Neural cell (in vitro differentiated cells): ENCODE data around the gene LSM10.

Source experiments
- EZH2 ChIP-seq: fragments of 200-600, 300-800 bp; shearing (Covaris generic), sonication (generic); IDR thresholded peaks from 2 replicates; pipeline ENCODE4 v1.6.1; 2014; ENCODE audit warnings: antibody characterized with exemption, low read length, borderline replicate concordance, mild to moderate bottlenecking; ENCODE audit not compliant: insufficient read depth, poor library complexity, severe bottlenecking
- SMC3 ChIP-seq: fragments of 450-650 bp; conservative IDR thresholded peaks from 2 replicates; pipeline ENCODE4 v1.6.1; 2014; ENCODE audit warnings: antibody characterized with exemption, mild to moderate bottlenecking, moderate library complexity; ENCODE audit not compliant: poor library complexity

DNA sequence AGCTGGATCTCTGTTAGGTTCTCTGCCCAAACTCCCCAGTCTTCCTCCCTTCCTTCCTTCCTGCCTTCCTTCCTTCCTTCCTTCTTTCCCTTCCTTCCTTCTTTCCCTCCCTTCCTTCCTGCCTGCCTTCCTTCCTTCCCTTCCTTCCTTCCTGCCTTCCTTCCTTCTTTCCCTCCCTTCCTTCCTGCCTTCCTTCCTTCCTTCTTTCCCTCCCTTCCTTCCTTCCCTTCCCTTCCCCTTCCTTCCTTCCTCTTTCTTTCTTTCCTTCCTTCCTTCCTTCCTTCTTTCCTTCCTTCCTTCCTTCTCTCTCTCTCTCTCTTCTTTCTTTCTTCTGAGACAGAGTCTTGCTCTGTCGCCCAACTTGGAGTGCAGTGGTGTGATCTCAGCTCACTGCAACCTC, 8.7 kb upstream of the LSM10 start:
- TF ChIP-seq EZH2 (no peak), SMC3 (no peak)
